Stimulated activated CD8-positive, alpha-beta memory T cell treated with anti-CD3 and anti-CD28 coated beads, Interleukin-2, amount 100 ng/mL, for 48 hours (primary cell): ENCODE results near the gene GOT1.

ENCODE experiments used
- DNase-seq, 2 donors: peaks; one replicate each; pipeline ENCODE4 v3.0.0-alpha.2; 2020; ENCODE audit warnings: low read depth in 2 of 2

GOT1 gene

GRCh38 chr10:99395750-99396445, 34.5 kb downstream of the GOT1 start:
- DNase-seq: no peak

- no peak for DNase-seq
These were observed 35.5 kb downstream of the GOT1 start for GRCh38 chr10:99394761-99395386.

GRCh38 chr10:99394256-99394655, 36.2 kb downstream of the GOT1 start:
- no peak for DNase-seq

- DNase-seq: no peak
These were observed 36.7 kb downstream of the GOT1 start for GRCh38 chr10:99393683-99394082.

GRCh38 chr10:99393036-99393435, 37.4 kb downstream of the GOT1 start:
- no peak for DNase-seq

GRCh38 chr10:99391346-99391745, 39.1 kb downstream of the GOT1 start:
- no peak for DNase-seq

GRCh38 chr10:99389729-99390480, 40.5 kb downstream of the GOT1 start:
- DNase-seq: no peak

GRCh38 chr10:99387541-99387940, 42.9 kb downstream of the GOT1 start:
- no peak for DNase-seq

GRCh38 chr10:99387071-99387470, 43.4 kb downstream of the GOT1 start:
- no peak for DNase-seq

- DNase-seq: no peak
These were observed 48.2 kb downstream of the GOT1 start for GRCh38 chr10:99382176-99382575.

GRCh38 chr10:99375426-99375825, 55.0 kb downstream of the GOT1 start:
- DNase-seq: no peak

GRCh38 chr10:99374972-99375371, 55.5 kb downstream of the GOT1 start:
- no peak for DNase-seq

- no peak for DNase-seq
These were observed 55.9 kb downstream of the GOT1 start for GRCh38 chr10:99374526-99374925.

- no peak for DNase-seq
These were observed 57.7 kb downstream of the GOT1 start for GRCh38 chr10:99372546-99373271.

GRCh38 chr10:99370993-99371392, 59.4 kb downstream of the GOT1 start:
- DNase-seq: no peak

GRCh38 chr10:99369551-99369950, 60.9 kb downstream of the GOT1 start:
- no peak for DNase-seq

- no peak for DNase-seq
These were observed 61.3 kb downstream of the GOT1 start for GRCh38 chr10:99369126-99369525.

GRCh38 chr10:99368646-99369045, 61.8 kb downstream of the GOT1 start:
- no peak for DNase-seq

GRCh38 chr10:99366666-99367065, 63.8 kb downstream of the GOT1 start:
- DNase-seq: no peak

- no peak for DNase-seq
These were observed 64.7 kb downstream of the GOT1 start for GRCh38 chr10:99365736-99366135.

GRCh38 chr10:99365311-99365710, 65.1 kb downstream of the GOT1 start:
- no peak for DNase-seq

GRCh38 chr10:99364125-99364524, 66.3 kb downstream of the GOT1 start:
- no peak for DNase-seq
